Measurements from ENCODE around the gene USP49.
"Not testable (repeated sequence)": the region's sequence is repeated elsewhere in the genome, so short reads cannot be mapped to it uniquely, and the experiment has no call there.

Gene USP49

DNA sequence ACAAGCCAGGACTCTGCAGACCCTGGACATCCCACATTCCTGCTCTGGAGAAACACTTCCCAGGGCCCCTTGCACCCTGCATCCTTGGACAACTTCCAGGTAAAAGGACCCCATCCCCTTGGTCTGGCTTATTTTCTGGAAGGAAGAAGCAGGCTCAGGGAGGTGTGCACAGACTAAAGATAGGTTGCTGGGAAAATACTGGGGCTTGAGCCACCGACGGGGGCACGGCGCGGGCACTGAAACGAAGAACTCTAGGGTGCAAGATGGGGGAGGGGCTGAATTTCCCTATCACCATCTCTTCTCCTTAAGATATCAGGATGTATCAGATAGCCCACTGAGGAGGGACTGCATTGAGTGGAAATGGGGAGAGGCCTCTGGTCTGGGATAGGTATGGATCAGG lies 116.3 kb downstream of the USP49 start:
- no peak for DNase-seq

DNA sequence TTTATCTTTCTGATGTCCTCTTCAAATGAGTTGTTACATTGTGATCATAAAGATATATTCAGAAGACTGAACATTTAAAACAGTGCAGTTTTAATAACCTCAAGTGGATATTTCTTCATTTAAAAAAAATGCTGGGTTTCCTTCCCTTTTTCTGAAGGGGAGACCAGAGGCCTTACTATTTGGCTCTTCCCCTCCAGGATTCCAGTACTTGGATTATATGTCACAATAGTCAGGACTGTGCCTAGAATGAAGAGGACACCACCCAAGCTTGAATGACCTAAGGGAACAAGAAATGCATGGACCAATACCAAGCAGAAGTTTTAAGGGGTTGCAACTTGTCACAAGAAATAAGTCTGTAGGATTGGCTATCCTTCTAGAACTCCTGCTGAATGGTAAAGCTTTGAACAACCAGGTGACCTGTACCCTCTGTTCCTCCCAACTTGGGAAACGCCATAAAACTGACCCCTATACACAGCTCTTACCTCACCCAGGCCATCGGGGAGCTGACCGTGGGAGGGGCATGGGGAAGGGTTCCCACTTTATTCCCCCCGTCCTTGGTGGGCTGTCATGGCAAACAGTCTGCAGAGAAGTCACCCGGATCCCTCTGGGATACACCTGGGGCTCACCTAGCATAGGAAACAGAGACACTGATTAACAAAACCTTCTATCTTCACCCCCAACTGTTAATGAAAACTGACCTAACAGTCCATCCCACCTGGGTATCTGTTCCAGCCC lies 117.5 kb downstream of the USP49 start:
- no peak for DNase-seq

DNA sequence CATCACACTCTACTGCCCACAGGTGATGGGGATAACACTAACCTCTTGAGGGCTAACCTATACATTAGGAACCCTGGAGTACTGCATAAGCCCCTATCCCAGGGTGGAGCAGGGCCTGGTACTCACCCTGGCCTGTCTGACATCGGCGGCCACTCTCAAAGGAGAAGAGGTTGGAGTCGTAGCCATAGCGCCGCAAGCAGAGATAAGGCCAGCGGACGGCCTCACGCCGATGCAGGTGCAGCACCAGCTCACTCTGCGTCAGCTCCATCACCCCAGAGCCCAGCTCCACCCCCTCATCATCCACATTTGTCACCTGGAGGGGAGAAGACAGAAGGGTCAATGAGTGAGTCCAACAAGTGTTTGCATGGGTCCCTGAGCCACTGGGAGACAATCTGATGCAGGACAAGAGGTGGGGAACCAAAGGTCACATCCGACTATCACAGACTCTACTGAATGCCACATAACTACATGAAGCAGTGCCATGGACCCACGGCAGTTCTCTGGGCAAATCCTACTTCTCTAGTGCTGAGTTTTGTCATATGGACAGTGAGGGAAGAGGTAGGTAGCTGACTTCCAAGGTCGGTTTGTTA lies 119.8 kb downstream of the USP49 start:
- DNase-seq = no peak

DNA sequence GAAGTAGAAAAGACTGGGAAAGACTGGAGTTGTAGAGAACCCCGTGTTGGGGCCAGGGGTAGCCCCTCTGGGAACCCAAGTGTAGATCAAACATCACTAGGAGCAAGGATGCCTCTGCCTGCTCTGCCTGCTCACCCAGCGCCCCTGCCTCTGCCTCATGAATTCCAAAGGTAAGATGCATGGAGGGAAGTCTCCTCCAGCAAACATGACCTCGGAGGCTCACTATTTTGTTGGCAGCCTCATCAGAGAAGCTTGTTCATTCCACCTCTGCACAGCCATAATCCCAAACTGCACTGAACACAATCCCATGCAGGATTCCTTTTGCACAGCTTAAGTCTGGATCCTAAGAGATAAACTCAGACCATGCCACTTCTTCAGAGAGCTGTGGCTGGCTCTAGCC lies 120.3 kb downstream of the USP49 start:
- DNase-seq = no peak

DNA sequence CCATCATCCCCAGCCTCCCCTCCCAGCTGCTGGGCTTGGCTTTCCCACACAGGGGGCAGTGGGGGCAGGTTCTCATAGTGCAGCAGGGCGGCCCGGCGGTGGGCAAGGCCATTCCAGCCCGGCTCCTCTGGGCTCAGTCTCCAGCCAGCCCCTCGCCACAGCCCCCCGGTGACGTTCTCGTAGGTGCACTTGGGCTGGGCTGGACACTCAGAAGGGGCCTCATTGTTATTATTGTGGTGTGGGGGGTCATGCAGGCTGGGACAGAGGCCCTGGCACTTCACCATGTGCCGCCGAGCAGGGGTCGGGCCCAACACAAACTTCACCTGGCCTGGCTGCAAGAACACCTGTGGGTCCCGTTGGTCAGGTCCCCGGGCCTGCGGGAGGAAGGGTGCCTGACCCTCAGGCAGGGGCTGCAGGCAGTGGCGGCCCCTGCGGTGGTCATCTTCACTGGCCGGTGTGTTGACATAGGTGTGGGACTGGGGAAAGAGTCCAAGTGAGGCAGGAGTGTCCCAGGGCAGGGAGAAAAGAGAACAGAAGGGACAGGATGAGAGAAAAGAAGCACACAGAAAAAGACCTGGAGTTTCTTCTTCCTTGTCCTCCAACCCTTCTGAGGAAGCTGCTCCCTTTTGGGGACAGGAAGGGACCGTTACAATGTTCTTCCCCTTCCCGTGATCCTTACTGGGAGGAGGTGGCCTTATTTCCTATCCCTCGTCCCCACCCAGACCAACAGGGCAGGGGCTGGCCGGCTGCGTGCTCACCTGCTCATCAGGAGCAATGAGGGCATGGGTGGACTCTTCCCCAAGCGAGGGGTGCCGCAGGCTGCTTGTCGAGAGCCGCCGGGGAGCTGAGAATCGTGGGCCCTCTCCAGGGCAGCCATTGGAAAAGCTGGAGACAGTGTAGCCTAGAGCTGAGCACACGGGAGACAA lies 123.9 kb downstream of the USP49 start:
- no peak for DNase-seq

- DNase-seq = no peak
Observed at GRCh38 chr6:41770381-41771057, 124.7 kb downstream of the USP49 start.

- DNase-seq = no peak
Observed at GRCh38 chr6:41769376-41769775, 125.8 kb downstream of the USP49 start.

GRCh38 chr6:41768545-41769308 lies 126.4 kb downstream of the USP49 start:
- DNase-seq = no peak

DNA sequence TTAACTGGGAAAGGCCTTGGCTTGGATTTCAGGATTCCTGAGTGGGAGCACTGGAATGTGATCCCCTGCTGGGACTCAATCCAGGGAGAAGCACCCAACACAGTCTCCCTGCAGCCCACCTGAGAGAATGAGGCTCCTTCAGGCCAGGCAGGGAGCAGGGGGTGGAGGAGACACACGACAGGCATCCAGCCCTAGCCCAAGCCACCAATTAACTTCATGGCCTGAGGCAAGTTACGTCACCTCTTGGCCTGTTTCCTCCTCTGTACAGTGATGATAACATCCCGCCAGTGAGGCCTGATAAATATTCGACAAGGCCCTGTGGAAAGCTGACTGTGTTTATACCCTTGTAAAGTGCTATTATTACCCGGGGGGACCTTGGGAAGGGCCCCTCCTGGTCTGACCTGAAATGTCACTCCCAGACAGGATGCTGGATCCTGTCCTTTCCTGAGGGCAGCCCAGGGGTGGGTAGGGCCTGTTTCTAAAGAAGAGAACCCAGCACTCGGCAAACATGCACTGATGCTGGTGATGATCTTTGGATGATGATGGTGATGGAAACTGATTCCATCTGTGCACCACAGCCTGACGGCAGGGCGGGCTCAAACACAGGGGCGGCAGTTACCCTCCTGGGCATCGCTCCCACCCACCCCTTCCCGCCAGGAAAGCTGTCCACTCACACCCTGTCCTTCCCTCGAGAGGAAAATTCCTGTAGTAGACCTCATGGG lies 127.9 kb downstream of the USP49 start:
- DNase-seq = no peak

GRCh38 chr6:41766043-41766664 lies 129.0 kb downstream of the USP49 start:
- DNase-seq = not testable (repeated sequence)

DNA sequence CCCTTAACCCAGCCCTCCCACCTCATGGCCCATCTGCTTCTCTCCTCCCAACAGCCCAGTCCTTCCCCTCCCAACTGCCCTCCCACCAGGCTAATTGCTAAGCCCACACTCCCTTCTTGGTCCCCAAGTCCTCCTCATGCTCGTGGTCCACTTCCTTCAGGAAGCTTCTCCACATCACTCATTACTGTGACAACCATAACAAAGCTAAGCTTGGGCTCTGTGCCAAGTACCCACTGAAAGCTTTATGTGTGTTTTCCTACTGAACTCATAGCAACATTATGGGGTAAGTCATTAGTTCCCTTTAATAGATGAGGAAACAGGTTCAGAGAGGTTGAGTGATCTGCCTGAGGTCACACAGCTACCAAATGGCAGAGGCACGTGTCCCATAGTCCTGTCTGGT lies 131.7 kb downstream of the USP49 start:
- DNase-seq = no peak

GRCh38 chr6:41759905-41760579 lies 135.1 kb downstream of the USP49 start:
- no peak for DNase-seq

DNA sequence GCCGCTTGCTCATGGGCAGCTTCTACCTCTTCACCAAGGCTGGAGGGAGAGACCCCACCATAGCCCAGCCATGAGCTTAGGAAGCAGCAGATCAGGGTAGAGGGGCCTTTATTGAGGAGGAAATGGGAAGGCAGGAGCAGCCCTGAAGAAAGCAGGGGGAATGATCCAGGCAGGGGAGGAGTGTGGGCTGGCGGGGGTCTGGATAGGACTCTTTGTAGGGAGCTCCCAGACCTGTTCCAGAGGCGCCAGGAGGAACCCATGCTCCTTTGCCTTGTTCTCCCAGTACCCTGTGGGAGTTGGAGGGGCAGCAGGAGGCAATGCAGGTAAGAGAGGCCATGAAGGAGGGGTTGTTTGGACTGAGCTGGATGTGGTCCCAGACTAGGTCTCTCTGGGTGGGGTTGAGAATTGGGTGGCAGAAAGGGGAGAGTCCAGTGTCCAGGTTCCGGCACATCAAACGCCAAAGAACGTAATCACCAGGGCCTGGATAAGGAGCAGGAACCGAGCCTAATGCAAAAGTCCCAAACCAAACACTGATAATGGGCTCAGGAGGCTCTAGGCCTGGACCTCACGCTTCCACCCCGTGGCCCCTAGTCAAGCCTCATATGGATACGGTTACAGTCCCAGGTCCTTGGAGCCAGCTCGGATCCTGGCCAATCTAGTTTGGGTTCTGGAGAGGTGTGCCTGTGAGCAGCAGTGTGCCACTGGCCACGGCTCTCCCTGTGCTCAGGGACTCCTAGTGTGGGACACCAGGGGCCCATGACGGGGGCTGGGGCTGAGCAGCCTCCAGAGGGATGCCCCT lies 135.9 kb downstream of the USP49 start:
- no peak for DNase-seq

DNA sequence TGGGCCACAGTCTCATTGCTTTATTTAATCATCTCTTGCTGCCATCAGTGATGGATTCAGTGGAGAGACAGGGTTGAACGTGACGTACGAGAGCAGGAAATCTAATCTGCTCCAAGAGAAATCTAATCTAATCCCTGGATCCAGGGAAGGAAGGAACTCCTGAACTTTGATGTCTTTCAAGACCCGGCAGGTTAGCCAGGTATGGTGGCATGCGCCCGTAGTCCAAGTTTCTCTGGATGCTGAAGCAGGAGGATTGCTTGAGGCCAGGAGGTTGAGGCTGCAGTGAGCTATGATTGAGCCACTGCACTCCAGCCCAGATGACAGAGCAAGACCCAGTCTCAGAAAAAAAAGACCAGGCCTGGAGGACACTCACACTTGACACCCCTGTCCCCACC lies 136.5 kb downstream of the USP49 start:
- no peak for DNase-seq

DNA sequence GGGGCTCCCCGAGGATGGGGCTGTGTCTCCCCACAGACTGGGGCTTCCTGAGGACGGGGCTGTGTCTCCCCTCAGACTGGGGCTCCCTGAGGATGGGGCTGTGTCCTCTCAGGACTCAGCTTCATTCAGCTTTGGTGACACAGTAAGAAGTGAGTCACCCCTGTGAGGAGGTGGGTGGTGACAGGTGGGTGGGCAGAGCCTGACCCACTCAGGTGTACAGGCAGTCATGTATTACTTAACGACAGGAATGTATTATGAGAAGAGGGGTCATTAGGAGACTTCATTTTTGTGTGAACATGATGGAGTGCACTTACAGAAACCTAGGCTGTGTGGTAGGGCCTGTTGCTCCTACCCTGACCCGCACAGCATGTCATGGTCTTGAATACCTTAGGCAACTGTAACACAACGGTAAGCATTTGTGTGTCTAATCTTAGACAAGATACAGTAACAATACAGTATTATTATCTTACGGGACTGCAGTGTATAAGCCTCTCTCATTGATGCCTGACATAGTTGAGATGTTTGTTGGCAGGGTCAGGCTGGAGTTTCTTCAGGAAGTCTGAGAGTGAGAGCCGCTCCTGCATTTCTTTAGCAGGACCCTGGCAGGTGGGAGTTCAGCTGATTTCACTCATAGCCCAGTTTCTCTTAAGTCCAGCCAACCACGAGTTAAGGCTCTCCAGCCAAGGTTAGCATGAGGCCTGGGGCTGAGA lies 137.1 kb downstream of the USP49 start:
- no peak for DNase-seq

- no peak for DNase-seq
Observed at GRCh38 chr6:41757271-41757670, 137.9 kb downstream of the USP49 start.

GRCh38 chr6:41756354-41756753 lies 138.8 kb downstream of the USP49 start:
- no peak for DNase-seq

DNA sequence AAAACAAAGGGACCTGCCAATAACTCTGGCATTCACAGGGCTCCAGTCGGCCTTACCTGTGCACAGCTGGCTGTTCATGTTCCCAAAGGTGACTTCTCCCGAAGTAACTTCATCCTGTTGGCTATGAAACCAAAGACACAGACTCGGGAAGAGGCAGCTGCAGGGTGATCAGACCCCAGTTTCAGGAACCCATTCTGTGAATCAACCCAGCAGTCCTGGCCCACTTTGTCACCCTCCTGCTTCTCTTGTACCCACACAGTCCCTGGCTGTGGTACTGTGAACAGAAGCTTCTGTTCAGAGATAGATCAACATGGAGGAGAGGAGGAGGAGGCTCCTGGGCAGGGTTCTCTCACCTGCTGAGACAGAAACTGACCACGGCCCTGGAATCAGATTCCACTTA lies 139.3 kb downstream of the USP49 start:
- DNase-seq = no peak

DNA sequence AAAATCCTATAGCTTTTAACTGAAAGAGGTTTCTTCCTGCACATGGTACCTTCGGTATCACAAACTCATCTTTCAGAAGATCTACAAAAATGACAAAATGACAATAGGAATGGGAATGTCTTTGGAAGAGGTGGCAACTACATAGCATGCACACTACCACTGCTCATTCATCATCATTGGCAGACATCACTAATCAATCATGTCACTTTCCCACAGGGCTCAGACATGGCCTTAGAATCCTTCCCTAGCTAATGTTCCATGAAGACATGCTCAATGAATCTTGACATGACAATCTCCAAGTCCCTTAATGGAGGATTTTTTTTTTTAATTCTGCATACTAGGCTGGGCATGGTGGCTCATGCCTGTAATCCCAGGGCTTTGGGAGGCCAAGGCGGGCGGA lies 144.8 kb downstream of the USP49 start:
- no peak for DNase-seq

Measured in activated CD4-positive, alpha-beta T cell treated with anti-CD3 and anti-CD28 coated beads, Interleukin-10, Interleukin-2, amounts not matched to agents 100 ng/mL and 50 ng/mL, durations not matched to agents 16 hours and 8 hours (primary cell).